ENCODE measurements around the gene BCL2L12.

Gene BCL2L12

GRCh38 chr19:49705919-49706318, 40.2 kb downstream of the BCL2L12 start:
- TF ChIP-seq CTCF (IDR thresholded peaks at IDR 0.05; ENCODE audit: low read depth, low read length, missing control alignments) = no peak
- no peak overlapping the region for H3K4me3 ChIP-seq (ENCODE audit: low read depth, low read length)
- no peak for DNase-seq (ENCODE audit: low read depth)
- in situ Hi-C loops (cut with HindIII; ENCODE audit: low sequenced_read_pairs) = no loop called here

- DNase-seq (ENCODE audit: low read depth) = no peak
- in situ Hi-C loops (cut with HindIII; ENCODE audit: low sequenced_read_pairs) = no loop called here
- no peak for TF ChIP-seq CTCF (IDR thresholded peaks at IDR 0.05; ENCODE audit: low read depth, low read length, missing control alignments)
- H3K4me3 ChIP-seq (ENCODE audit: low read depth, low read length) = no peak overlapping the region
Observed at GRCh38 chr19:49710372-49710951, 44.7 kb downstream of the BCL2L12 start.

- in situ Hi-C loops (cut with HindIII; ENCODE audit: low sequenced_read_pairs) = no loop called here
- no peak for DNase-seq (ENCODE audit: low read depth)
- TF ChIP-seq CTCF (IDR thresholded peaks at IDR 0.05; ENCODE audit: low read depth, low read length, missing control alignments) = no peak
- H3K4me3 ChIP-seq (ENCODE audit: low read depth, low read length) = no peak overlapping the region
Observed at GRCh38 chr19:49712397-49712859, 46.7 kb downstream of the BCL2L12 start.

- no peak for TF ChIP-seq CTCF (IDR thresholded peaks at IDR 0.05; ENCODE audit: low read depth, low read length, missing control alignments)
- no peak overlapping the region for H3K4me3 ChIP-seq (ENCODE audit: low read depth, low read length)
- no peak for DNase-seq (ENCODE audit: low read depth)
- in situ Hi-C loops (cut with HindIII; ENCODE audit: low sequenced_read_pairs) = no loop called here
Observed at GRCh38 chr19:49713236-49713845, 47.6 kb downstream of the BCL2L12 start.

- no peak for DNase-seq (ENCODE audit: low read depth)
- no peak overlapping the region for H3K4me3 ChIP-seq (ENCODE audit: low read depth, low read length)
- in situ Hi-C loops (cut with HindIII; ENCODE audit: low sequenced_read_pairs) = no loop called here
- TF ChIP-seq CTCF (IDR thresholded peaks at IDR 0.05; ENCODE audit: low read depth, low read length, missing control alignments) = no peak
Observed at GRCh38 chr19:49716154-49716553, 50.4 kb downstream of the BCL2L12 start.

GRCh38 chr19:49718511-49718910, 52.8 kb downstream of the BCL2L12 start:
- no peak for TF ChIP-seq CTCF (IDR thresholded peaks at IDR 0.05; ENCODE audit: low read depth, low read length, missing control alignments)
- no peak overlapping the region for H3K4me3 ChIP-seq (ENCODE audit: low read depth, low read length)
- peak; percentile 61 for DNase-seq (ENCODE audit: low read depth)
- in situ Hi-C loops (cut with HindIII; ENCODE audit: low sequenced_read_pairs) = no loop called here

Measured in astrocyte of the cerebellum (primary cell).